ENCODE measurements around the gene SDCCAG8. TPM values are rescaled to one million over a fixed set of nuclear protein-coding genes. Genes with fewer than 3 reads are reported as not detected.

SDCCAG8 gene
- polyA plus RNA-seq, 5 donors, result 33.8 to 46.2 (median 39.5) TPM

GRCh38 chr1:243253211-243253925 is 2.5 kb upstream of the SDCCAG8 start:
- no peak for DNase-seq

- no peak for DNase-seq
Measured at GRCh38 chr1:243253926-243254232, 2.0 kb upstream of the SDCCAG8 start.

- DNase-seq, result peak; percentile 60 to 62
Measured at GRCh38 chr1:243254233-243254926, 1.5 kb upstream of the SDCCAG8 start.

GRCh38 chr1:243254927-243255790 is 682 bp upstream of the SDCCAG8 start, which contains the start of gene CEP170:
Gene CEP170 (minus strand): TSS chr1:243255281. CDS start chr1:243225280, 30,001 bp downstream.
- DNase-seq, result peak; percentile 98

- no peak for DNase-seq
Measured at GRCh38 chr1:243256590-243256989, 749 bp downstream of the SDCCAG8 start.

GRCh38 chr1:243257189-243257588 is 1.3 kb downstream of the SDCCAG8 start:
- DNase-seq, result no peak

GRCh38 chr1:243258731-243259130 is 2.9 kb downstream of the SDCCAG8 start:
- no peak for DNase-seq

- no peak for DNase-seq
Measured at GRCh38 chr1:243260221-243260880, 4.5 kb downstream of the SDCCAG8 start.

GRCh38 chr1:243261390-243261789 is 5.5 kb downstream of the SDCCAG8 start:
- no peak for DNase-seq

GRCh38 chr1:243264717-243265116 is 8.9 kb downstream of the SDCCAG8 start:
- no peak for DNase-seq

GRCh38 chr1:243266231-243266630 is 10.4 kb downstream of the SDCCAG8 start:
- no peak for DNase-seq

GRCh38 chr1:243267471-243267880 is 11.6 kb downstream of the SDCCAG8 start:
- DNase-seq, result no peak

GRCh38 chr1:243267914-243268653 is 12.2 kb downstream of the SDCCAG8 start:
- DNase-seq, result no peak

GRCh38 chr1:243268751-243269460 is 13.1 kb downstream of the SDCCAG8 start:
- no peak for DNase-seq

- DNase-seq, result no peak
Measured at GRCh38 chr1:243269461-243269801, 13.6 kb downstream of the SDCCAG8 start.

- DNase-seq, result no peak
Measured at GRCh38 chr1:243270097-243270864, 14.4 kb downstream of the SDCCAG8 start.

- DNase-seq, result no peak
Measured at GRCh38 chr1:243271996-243272395, 16.2 kb downstream of the SDCCAG8 start.

GRCh38 chr1:243272401-243272800 is 16.6 kb downstream of the SDCCAG8 start:
- no peak for DNase-seq

GRCh38 chr1:243273506-243273905 is 17.7 kb downstream of the SDCCAG8 start:
- no peak for DNase-seq

- DNase-seq, result no peak
Measured at GRCh38 chr1:243273945-243274344, 18.1 kb downstream of the SDCCAG8 start.
